Common myeloid progenitor, CD34-positive (primary cell): ENCODE data around the gene PHACTR4.

Source experiments
- CTCF ChIA-PET: fragments of 350-600 bp; sonication (Branson Sonifier 250); formaldehyde crosslinking; loops from one replicate; lab custom pipeline; 2021; ENCODE audit warnings: antibody characterized with exemption; lab: Charles Lee
- POLR2A ChIA-PET: fragments of 350-600 bp; sonication (Branson Sonifier 250); formaldehyde crosslinking; loops from one replicate; lab custom pipeline; 2021; ENCODE audit warnings: antibody characterized with exemption; lab: Charles Lee
- DNase-seq, 3 donors: peaks; one replicate each; pipeline versions ENCODE4 v3.0.0 to v3.0.0-alpha.2; 2013
- H3K27ac ChIP-seq, 2 experiments: 1 replicate in 1 of 2; 2 replicates in 1 of 2; pipeline ENCODE4 v1.7.0; 2013; ENCODE audit warnings: inconsistent platforms in 2 of 2, low read length in 2 of 2, mild to moderate bottlenecking in 2 of 2, low read depth in 1 of 2, moderate library complexity in 1 of 2; ENCODE audit not compliant: severe bottlenecking in 2 of 2, insufficient read depth in 1 of 2, poor library complexity in 1 of 2
- H3K27me3 ChIP-seq, 5 experiments: replicated peaks in 2 of 5; 1 replicate in 3 of 5; 2 replicates in 2 of 5; pipeline versions ENCODE4 v1.6.1 to v1.7.0; 2013; ENCODE audit warnings: low read length in 4 of 5, mild to moderate bottlenecking in 2 of 5, moderate library complexity in 2 of 5, inconsistent platforms in 1 of 5; ENCODE audit not compliant: insufficient read depth in 5 of 5, control insufficient read depth in 4 of 5
- H3K36me3 ChIP-seq, 4 experiments: 1 replicate in 2 of 4; 2 replicates in 2 of 4; pipeline versions ENCODE4 v1.6.1 to v1.7.0; 2013; ENCODE audit warnings: low read length in 3 of 4, control low read depth in 1 of 4, mild to moderate bottlenecking in 1 of 4; ENCODE audit not compliant: control insufficient read depth in 4 of 4, insufficient read depth in 4 of 4
- H3K4me1 ChIP-seq, 4 experiments: 1 replicate in 3 of 4; 2 replicates in 1 of 4; pipeline versions ENCODE4 v1.6.1 to v1.7.1; 2013; ENCODE audit warnings: low read length in 3 of 4, mild to moderate bottlenecking in 3 of 4, control low read depth in 1 of 4, inconsistent platforms in 1 of 4, moderate library complexity in 1 of 4; ENCODE audit not compliant: control insufficient read depth in 4 of 4, insufficient read depth in 4 of 4; ENCODE audit errors: control extremely low read depth in 1 of 4
- H3K4me3 ChIP-seq, 7 experiments: 1 replicate in 4 of 7; 2 replicates in 3 of 7; pipeline versions ENCODE4 v1.5.1 to v1.7.0; 2013; ENCODE audit warnings: mild to moderate bottlenecking in 7 of 7, low read length in 6 of 7, moderate library complexity in 6 of 7, inconsistent platforms in 2 of 7, low read depth in 2 of 7, control low read depth in 1 of 7; ENCODE audit not compliant: insufficient read depth in 4 of 7, control insufficient read depth in 1 of 7; ENCODE audit errors: extremely low read depth in 1 of 7
- H3K9me3 ChIP-seq, 5 experiments: 1 replicate in 4 of 5; 2 replicates in 1 of 5; pipeline versions ENCODE4 v1.6.1 to v1.7.1; 2013; ENCODE audit warnings: low read length in 4 of 5, mild to moderate bottlenecking in 2 of 5, inconsistent platforms in 1 of 5, low read depth in 1 of 5, moderate library complexity in 1 of 5; ENCODE audit not compliant: control insufficient read depth in 4 of 5, insufficient read depth in 2 of 5; ENCODE audit errors: control extremely low read depth in 1 of 5
- WGBS: methylation state at CpG from one replicate; pipeline ENCODE4 v1.1.5; 2013; ENCODE audit not compliant: insufficient coverage; 5-methylcytosine and 5-hydroxymethylcytosine counted together

PHACTR4 gene

GRCh38 chr1:28526886-28527285 is 157.3 kb downstream of the PHACTR4 start:
- POLR2A ChIA-PET = no interaction called here
- no peak overlapping the region for H3K27ac ChIP-seq
- H3K4me3 ChIP-seq = no peak overlapping the region
- 100% methylated on average over 3 of the region's 9 CpGs for WGBS
- H3K9me3 ChIP-seq = no peaks in the 10 kb centered on the region
- peaks cover 8 to 39% (median 19%) of the 10 kb centered on the region in 4 experiments for H3K36me3 ChIP-seq
- H3K4me1 ChIP-seq = no peaks in the 10 kb centered on the region
- CTCF ChIA-PET = interaction anchor here (0.6 kb wide), 1 partner anchor 16 kb away, joined by 3 read pairs; no protein-coding TSS in a partner anchor
- no peak for DNase-seq
- H3K27me3 ChIP-seq = no peaks in the 10 kb centered on the region

GRCh38 chr1:28530456-28530855 is 160.9 kb downstream of the PHACTR4 start:
- no peaks in the 10 kb centered on the region for H3K9me3 ChIP-seq
- no peaks in the 10 kb centered on the region for H3K27me3 ChIP-seq
- no peak for DNase-seq
- ChIA-PET POLR2A (no interaction called here), CTCF (no interaction called here)
- WGBS = 95% methylated on average over 31 of the region's 31 CpGs
- peaks cover 18 to 44% (median 28%) of the 10 kb centered on the region in 4 experiments for H3K36me3 ChIP-seq
- H3K4me1 ChIP-seq = no peaks in the 10 kb centered on the region
- no peak overlapping the region for H3K27ac ChIP-seq
- no peak overlapping the region for H3K4me3 ChIP-seq

GRCh38 chr1:28534671-28535070 is 165.1 kb downstream of the PHACTR4 start:
- no peaks in the 10 kb centered on the region for H3K27me3 ChIP-seq
- no peak for DNase-seq
- ChIA-PET POLR2A (no interaction called here), CTCF (no interaction called here)
- no peak overlapping the region for H3K27ac ChIP-seq
- 96% methylated on average over 4 of the region's 6 CpGs for whole genome bisulfite sequencing
- H3K4me3 ChIP-seq = no peak overlapping the region
- no peaks in the 10 kb centered on the region for H3K4me1 ChIP-seq
- no peaks in the 10 kb centered on the region for H3K9me3 ChIP-seq
- peaks cover 22 to 71% (median 54%) of the 10 kb centered on the region in 4 experiments for H3K36me3 ChIP-seq

- WGBS = 100% methylated on average over 5 of the region's 6 CpGs
- CTCF ChIA-PET = no interaction called here
Measured at GRCh38 chr1:28535180-28535579, 165.6 kb downstream of the PHACTR4 start.

GRCh38 chr1:28537457-28538199 is 168.1 kb downstream of the PHACTR4 start:
- 95% methylated on average over 7 of the region's 8 CpGs for WGBS
- H3K27ac ChIP-seq = no peak overlapping the region
- H3K9me3 ChIP-seq = no peaks in the 10 kb centered on the region
- H3K27me3 ChIP-seq = no peaks in the 10 kb centered on the region
- H3K4me3 ChIP-seq = no peak overlapping the region
- ChIA-PET CTCF (interaction anchor here (1.0 kb wide), 1 partner anchor 13 kb away, joined by 4 read pairs; no protein-coding TSS in a partner anchor), POLR2A (interaction anchor here (0.5 kb wide), 1 partner anchor 64 kb away, joined by 4 read pairs; no protein-coding TSS in a partner anchor)
- no peak for DNase-seq
- peaks cover 10 to 46% (median 38%) of the 10 kb centered on the region in 4 experiments for H3K36me3 ChIP-seq
- no peaks in the 10 kb centered on the region for H3K4me1 ChIP-seq

More at GRCh38 chr1:28535180-28535579, 165.6 kb downstream of the PHACTR4 start:
- H3K4me3 ChIP-seq = no peak overlapping the region
- peaks cover 22 to 66% (median 52%) of the 10 kb centered on the region in 4 experiments for H3K36me3 ChIP-seq
- no peak overlapping the region for H3K27ac ChIP-seq
- H3K4me1 ChIP-seq = no peaks in the 10 kb centered on the region
- no peak for DNase-seq
- H3K27me3 ChIP-seq = no peaks in the 10 kb centered on the region
- POLR2A ChIA-PET = no interaction called here
- H3K9me3 ChIP-seq = no peaks in the 10 kb centered on the region

- POLR2A ChIA-PET = interaction anchor here (0.5 kb wide), 1 partner anchor 65 kb away, joined by 4 read pairs; no protein-coding TSS in a partner anchor
- Histone ChIP-seq H3K27me3 (no peaks in the 10 kb centered on the region), H3K36me3 (peaks cover 10 to 45% (median 37%) of the 10 kb centered on the region in 4 experiments), H3K27ac (no peak overlapping the region), H3K9me3 (no peaks in the 10 kb centered on the region), H3K4me1 (no peaks in the 10 kb centered on the region), H3K4me3 (no peak overlapping the region)
- CTCF ChIA-PET = interaction anchor here (1.0 kb wide), 1 partner anchor 13 kb away, joined by 4 read pairs; no protein-coding TSS in a partner anchor
- no peak for DNase-seq
- 91% methylated on average over 6 of the region's 6 CpGs for WGBS
Measured at GRCh38 chr1:28538286-28538685, 168.7 kb downstream of the PHACTR4 start.

GRCh38 chr1:28540651-28541050 is 171.1 kb downstream of the PHACTR4 start:
- CTCF ChIA-PET = interaction anchor here (0.9 kb wide), 1 partner anchor 275 kb away, joined by 3 read pairs; no protein-coding TSS in a partner anchor
- WGBS = 90% methylated on average over 4 of the region's 7 CpGs
- H3K27me3 ChIP-seq = no peaks in the 10 kb centered on the region
- POLR2A ChIA-PET = interaction anchor here (0.7 kb wide), 1 partner anchor 100 kb away, joined by 4 read pairs; no protein-coding TSS in a partner anchor
- no peak overlapping the region for H3K4me3 ChIP-seq
- H3K9me3 ChIP-seq = no peaks in the 10 kb centered on the region
- no peak for DNase-seq
- peaks cover 4 to 31% (median 24%) of the 10 kb centered on the region in 4 experiments for H3K36me3 ChIP-seq
- H3K4me1 ChIP-seq = no peaks in the 10 kb centered on the region
- no peak overlapping the region for H3K27ac ChIP-seq
